Erythroblast (primary cell): ENCODE data around the gene MRPL12.

Experiments used
- DNase-seq, 2 experiments: peaks; one replicate each; lab custom pipeline; 2025; lab: John Stamatoyannopoulos, UW
- GATA1 ChIP-seq: IDR thresholded peaks from 2 replicates; pipeline ENCODE4 v1.6.1; 2011; ENCODE audit warnings: low read depth, mild to moderate bottlenecking, control low read depth, low read length, moderate library complexity
- POLR2A ChIP-seq: IDR thresholded peaks from 2 replicates; pipeline ENCODE4 v1.6.1; 2011; ENCODE audit warnings: mild to moderate bottlenecking, low read length

MRPL12 gene

DNA sequence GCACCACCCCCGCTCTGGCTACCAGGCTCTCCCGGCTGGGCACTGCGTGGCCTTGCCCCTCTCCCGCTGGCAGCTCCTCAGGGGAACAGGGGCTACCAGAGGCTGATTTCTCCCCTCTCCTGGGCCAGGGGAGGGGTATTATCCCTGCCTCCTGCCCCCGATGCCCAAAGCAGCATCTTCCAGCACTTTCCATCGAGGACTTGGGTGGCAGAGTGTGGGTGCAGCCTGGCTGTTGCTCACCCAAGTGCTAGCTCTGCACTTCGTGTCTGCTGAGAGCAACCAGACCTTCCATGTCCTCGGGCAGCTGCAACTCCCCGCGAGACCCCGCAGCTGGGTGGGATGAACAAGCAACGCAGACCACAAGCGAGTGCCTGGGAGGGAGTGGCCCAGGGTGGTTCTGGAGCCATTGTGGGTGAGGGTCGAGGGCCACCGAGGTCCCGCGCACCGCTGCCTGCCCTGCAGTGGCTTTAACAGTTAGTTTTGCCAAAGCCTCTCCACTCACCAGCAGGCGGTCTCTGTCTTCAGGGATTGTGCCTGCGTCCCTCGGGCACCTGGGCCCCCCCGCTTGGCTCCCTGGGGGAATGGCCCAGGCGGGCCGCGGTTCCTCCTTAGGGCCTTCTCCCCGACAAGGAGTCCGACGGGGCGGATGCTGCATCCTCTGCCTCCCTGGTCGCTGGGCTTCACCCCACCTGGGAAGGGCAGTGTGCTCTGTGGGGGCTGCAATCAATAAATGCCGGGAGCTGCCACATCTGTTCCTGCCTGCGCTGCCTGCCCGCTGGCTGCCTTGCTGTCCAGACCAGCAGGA is 17.3 kb downstream of the MRPL12 start:
- TF ChIP-seq GATA1 (no peak), POLR2A (no peak)
- no peak for DNase-seq

DNA sequence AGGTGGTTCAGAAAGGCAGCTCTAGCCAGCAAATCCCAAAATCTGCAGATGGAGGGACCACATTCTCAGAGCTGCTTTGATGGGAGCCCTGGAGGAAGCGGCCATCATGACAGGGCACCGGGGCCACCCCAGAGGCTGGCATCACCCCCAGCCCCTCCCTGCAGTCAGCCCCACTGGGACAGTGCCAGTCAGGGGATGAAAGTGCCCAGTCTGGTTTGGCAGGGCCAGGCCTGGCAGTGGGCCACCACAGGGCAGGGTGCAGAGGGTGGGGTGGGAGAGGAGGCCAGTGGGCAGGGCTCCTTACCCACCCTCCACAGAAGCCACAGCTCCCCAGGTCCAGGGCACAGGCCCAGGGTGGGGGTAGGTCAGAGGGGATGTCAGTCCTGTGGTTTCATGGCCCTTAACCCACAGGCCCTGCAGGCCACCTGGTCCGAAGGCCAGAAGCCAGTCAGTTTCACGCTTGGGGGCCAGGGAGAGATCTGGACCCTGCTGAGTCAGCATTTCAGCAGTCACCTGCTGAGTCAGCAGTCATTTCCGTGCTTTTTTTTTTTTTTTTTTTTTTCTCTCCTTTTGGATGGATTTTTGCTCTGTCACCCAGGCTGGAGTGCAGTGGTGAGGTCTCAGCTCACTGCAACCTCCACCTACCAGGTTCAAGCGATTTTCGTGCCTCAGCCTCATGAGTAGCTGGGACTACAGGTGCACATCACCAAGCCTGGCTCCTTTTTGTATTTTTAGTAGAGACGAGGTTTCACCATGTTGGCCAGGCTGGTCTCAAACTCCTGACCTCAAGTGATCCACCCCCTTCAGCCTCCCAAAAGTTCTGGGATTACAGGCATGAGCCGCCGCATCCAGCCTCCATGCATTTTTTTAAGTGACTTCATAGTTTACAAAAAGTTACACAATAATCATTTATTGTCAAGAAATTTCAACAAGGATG is 19.3 kb downstream of the MRPL12 start:
- DNase-seq: peak; percentile 53 to 77

DNA sequence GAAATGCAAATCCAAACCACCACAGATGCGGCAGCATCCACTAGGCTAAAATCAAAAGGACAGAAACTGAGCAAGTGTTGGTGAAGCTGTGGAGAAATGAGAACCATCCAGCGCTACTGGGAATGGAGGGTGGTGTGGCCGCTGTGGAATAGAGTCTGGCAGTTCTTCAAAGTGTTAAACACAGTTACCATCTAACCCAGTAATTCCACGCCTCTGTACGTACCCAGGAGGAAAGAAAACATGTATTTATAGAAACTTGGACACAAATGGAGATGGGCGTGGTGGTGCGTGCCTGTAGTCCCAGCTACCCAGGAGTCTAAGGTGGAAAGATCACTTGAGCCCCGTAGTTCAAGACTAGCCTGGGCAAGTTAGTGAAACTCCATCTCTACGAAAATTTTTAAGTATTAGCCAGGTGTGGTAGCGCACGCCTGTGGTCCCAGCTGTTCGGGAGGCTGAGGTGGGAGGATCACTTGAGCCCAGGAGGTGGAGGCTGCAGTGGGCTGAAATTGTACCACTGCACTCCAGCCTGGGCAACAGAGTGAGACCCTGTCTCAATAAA is 20.6 kb downstream of the MRPL12 start:
- DNase-seq: no peak
- TF ChIP-seq POLR2A (no peak), GATA1 (no peak)

More for the DNA sequence above, 19.3 kb downstream of the MRPL12 start:
- no peak for TF ChIP-seq GATA1
- TF ChIP-seq POLR2A: peak; percentile 37

DNA sequence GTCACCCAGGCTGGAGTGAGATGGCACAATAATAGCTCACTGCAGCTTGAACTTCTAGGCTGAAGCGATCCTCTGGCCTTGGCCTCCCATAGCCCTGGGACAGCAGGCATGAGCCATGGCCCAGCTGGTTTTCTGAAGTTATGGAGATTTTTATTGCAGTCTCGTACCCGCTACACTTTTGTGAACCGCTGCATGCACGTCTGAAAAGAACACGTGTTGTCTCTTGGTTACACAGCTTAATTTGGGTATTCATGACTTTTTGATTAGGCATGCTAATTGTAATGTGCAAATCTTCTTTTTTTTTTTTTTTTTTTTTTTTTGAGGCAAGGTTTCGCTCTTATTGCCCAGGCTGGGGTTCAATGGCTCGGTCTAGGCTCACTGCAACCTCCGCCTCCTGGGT is 22.3 kb downstream of the MRPL12 start:
- DNase-seq: no peak
- TF ChIP-seq GATA1 (no peak), POLR2A (no peak)

DNA sequence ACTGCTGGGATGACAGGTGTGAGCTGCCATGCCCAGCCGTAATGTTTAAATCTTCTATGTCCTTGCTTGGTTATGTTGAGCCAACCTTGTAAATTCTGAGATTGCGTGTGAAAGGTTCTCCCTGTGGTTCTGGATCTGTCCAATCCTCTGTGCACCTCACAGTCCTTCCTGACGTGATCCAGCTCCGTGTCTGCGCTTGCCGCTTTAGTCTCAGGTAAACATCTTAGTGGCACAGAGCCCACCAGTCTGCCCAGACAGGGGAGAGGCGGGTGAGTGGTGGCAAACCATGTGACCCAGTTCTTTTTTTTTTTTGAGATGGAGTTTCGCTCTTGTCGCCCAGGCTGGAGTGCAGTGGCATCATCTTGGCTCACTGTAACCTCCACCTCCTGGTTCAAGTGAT is 22.8 kb downstream of the MRPL12 start:
- DNase-seq: no peak
- TF ChIP-seq POLR2A (no peak), GATA1 (no peak)

DNA sequence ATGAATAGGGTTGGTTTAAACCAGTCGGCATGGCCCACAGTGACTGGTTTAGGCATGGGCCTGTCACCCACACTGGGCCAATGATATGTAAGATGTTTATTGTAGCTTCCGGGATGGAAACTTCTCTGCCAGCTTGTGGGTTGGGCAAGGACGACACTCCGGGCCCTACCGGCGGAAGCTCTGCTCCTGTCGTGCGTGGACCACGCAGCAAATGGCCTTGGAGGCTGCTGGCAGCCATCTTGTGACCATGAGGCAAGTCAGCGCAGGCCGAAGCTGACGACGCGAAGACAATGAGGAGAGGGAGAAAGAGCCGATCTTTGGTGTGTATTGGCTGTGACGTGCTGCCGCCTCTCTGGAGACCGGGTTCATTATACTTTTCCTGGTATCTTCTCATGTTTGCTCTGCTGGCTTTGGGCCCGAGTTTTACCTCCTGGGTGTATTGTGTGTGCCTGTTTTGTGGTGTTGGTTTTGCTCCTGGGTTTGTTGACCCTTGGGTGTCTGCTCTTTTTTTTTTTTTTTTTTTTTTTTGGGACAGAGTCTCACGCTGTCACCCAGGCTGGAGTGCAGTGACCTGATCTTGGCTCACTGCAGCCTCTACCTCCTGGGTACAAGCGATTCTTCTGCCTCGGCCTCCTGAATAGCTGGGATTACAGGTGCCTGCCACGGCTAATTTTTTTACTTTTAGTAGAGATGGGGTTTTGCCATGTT is 24.3 kb downstream of the MRPL12 start:
- TF ChIP-seq POLR2A: no peak
- DNase-seq: no peak

DNA sequence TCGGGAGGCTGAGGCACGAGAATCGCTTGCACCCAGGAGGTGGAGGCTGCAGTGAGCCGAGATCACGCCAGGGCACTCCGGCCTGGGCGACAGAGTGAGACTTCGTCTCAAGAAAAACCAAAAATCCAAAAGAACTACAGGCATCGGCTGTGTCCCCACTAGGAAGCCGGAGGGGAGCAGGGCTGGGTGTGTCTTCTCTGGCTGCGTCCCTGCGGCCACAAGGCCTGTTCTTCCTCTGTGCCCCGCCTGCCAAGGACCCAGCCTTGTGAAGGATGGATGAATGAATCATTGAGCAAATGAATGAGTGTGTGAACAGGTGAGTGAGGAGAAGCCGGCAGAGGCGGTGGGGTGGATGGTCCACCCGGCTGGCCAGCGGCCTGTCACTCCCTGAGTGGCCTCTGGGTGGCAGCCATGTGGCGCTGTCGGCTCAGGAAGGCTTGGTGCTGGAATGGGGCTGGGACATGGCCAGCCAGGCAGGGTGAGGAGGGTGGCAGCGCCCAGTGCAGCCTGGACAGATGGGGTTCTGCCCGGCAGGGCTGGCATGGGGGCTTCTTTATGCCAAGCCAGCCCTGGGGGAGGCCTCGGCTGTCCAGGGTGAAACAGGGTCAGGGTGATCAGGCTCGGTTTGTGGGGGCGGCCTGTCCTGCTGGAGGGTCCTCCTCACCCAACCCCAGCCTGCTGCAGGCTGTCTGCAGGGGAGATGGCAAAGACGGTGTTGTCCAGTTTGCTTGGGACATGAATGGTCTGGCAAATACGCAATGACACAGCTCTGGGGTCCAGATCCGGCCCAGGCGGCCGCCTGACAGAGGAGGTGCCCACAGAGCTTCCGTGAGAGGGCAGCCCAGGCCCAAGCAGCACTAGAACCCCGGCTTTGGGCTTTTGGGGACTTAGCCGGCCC is 30.6 kb downstream of the MRPL12 start:
- TF ChIP-seq GATA1 (no peak), POLR2A (no peak)
- peak; percentile 70 to 80 for DNase-seq

DNA sequence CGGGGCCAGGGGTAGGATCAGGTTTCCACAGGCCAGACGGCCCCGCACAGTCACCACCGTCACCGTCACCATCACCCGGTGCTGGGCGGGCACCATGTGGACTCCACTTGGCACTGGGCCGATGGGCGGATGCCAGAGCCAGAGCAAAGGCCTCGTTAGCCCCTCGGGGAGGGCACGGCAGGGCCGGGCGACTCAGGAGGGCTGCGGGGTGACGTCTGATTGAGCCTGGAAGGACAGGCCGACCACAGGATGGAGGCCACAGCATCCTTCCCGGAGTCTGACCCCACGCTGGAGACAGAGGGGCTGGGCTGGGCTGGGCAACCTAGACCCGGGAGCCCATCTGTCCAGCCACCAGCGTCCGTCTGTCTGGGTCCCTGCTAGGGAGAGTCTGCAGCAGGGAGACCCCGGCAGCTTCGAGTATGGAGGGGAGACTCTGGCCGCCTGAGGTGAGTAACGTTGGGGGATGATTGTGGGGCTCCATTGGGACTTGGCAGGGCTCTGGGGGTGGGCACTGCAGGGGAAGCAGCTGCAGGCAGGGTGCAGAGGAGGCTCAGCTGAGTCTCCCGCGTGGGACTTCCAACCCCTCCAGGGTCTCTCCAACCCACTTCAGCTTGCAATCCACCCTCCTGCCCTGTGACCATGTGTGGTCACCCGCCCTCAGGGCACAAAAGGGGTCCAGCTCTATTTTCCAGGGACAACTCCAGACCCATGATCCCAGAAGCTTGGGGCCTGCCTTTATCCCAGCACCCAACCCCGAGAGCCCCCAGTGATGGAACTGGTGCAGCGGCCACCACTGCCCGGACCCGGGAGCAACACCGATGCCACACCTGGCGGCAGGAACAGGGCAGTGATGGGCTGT is 31.5 kb downstream of the MRPL12 start:
- DNase-seq: no peak
- TF ChIP-seq POLR2A (no peak), GATA1 (no peak)

DNA sequence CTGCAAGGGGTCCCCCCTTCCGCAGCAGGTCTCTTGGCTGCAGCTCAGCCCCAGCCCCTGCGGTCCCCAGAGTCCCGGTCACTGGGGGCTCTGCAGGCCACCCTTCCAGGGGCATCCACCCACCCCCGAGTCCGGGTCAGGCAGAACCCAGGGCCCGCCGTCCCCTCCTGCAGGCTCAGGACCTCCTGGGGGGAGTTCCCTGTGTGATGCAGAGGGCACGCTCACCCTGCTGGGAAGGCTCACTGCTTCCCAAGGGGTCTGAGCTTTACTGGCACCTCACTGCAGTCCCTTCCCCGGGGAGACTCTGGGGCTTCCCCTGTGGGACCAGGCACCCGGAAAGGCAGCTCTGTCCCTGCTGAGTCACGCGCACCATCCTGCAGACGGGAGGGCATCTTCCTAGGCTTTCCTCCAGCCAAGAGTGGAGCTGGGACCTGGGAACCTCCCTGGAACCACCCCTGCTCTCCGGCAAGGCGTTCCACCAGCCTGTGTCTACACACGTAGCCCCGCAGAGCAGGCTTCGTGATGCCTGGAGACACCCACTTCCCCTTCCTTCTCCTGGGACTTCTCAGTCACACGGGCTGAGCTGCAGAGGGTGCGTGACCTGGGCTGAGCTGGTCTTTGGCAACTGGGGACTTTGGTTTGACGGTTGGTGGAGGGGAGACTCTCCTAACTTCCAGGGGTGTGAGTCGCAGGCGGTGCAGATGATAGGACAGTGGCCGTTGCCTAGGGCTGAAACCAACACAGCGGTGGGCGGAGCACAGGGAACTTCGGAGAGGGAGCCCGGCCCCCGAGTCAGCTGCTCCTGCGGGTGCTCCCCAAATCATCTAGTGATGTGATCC is 32.3 kb downstream of the MRPL12 start:
- TF ChIP-seq POLR2A (peak; percentile 31), GATA1 (no peak)
- peak; percentile 68 to 84 for DNase-seq

DNA sequence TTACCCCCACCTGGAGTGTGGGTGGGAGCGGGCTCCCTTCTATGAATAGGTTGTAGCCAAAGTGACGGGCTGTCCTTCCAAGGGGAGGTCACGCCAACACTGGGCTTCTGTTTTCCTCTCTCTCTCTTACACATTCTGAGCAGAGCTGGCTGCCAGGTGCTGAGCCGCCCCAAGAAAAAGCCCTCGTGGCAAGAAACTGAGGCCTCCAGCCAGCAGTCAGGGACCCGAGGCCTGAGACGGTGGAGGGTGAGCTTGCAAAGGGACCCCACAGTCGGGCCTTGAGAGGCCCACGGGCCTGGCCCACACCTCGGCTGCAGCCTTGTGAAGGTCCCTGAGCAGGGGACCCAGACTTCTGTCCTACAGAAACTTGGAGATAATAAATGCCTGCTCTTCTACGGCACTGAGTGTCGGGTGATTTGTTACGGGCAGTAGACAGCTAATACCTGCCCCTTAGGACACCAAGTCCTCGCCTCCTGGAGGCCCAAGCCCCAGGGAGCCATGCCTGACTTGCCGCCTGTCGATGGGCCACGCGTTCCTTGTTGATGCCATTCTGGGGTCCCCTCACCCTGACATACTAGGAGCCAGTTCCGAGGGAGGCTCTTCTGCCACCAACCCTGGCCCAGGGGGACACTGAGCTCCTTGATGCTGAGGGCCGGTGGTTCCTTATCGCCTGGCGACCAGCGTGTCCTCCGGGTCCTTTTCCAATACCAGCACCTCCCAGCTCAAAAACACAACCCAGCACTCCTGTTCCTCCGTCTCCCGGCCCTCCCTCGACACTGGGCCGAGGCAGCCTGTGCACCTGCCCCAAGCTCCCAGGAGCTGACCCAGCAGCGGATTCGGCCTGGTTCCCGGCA is 35.0 kb downstream of the MRPL12 start:
- DNase-seq: no peak
- TF ChIP-seq POLR2A (no peak), GATA1 (no peak)
